SU-DHL-6 (cell line): ENCODE results near the gene POLR2A.

ENCODE experiments used
- CTCF ChIP-seq: fragments of 200-600 bp; sonication (generic); IDR thresholded peaks from one replicate; pipeline ENCODE4 v1.5.1; 2017; ENCODE audit warnings: antibody characterized with exemption, mild to moderate bottlenecking, low read length, moderate library complexity; ENCODE audit not compliant: insufficient read depth, poor library complexity, severe bottlenecking
- EZH2phosphoT487 ChIP-seq: fragments of 200-600 bp; sonication (generic), shearing (Covaris generic); conservative IDR thresholded peaks from 2 replicates; pipeline ENCODE4 v1.6.1; 2018; ENCODE audit warnings: mild to moderate bottlenecking, antibody characterized with exemption, low read length, moderate library complexity, mixed read lengths

GRCh38 chr17:7501729-7502128 is 17.6 kb downstream of the POLR2A start:
- no peak for TF ChIP-seq CTCF
- no peak for TF ChIP-seq EZH2phosphoT487
